NCI-H2171 (cell line): ENCODE results near the gene ANKRD16.
"Not testable (repeated sequence)": the region's sequence is repeated elsewhere in the genome, so short reads cannot be mapped to it uniquely, and the experiment has no call there.

Source experiments
- DNase-seq: peaks from one replicate; lab custom pipeline; 2025; lab: John Stamatoyannopoulos, UW

ANKRD16 gene

GRCh38 chr10:5876181-5876768 is 13.4 kb downstream of the ANKRD16 start:
- peak; percentile 69 for DNase-seq

- peak; percentile 3 for DNase-seq
These were observed 16.1 kb downstream of the ANKRD16 start for GRCh38 chr10:5873515-5873995.

GRCh38 chr10:5871596-5871995 is 18.1 kb downstream of the ANKRD16 start:
- DNase-seq, result no peak

- DNase-seq, result no peak
These were observed 20.5 kb downstream of the ANKRD16 start for GRCh38 chr10:5869156-5869555.

- DNase-seq, result not testable (repeated sequence)
These were observed 21.3 kb downstream of the ANKRD16 start for GRCh38 chr10:5868383-5868782.

- not testable (repeated sequence) for DNase-seq
These were observed 22.5 kb downstream of the ANKRD16 start for GRCh38 chr10:5867091-5867615.

- DNase-seq, result not testable (repeated sequence)
These were observed 23.1 kb downstream of the ANKRD16 start for GRCh38 chr10:5866451-5867081.

- not testable (repeated sequence) for DNase-seq
These were observed 26.6 kb downstream of the ANKRD16 start for GRCh38 chr10:5862981-5863685.

GRCh38 chr10:5862360-5862961 is 27.2 kb downstream of the ANKRD16 start:
- DNase-seq, result no peak

GRCh38 chr10:5860066-5860465 is 29.6 kb downstream of the ANKRD16 start:
- DNase-seq, result no peak

GRCh38 chr10:5858811-5859210 is 30.9 kb downstream of the ANKRD16 start:
- DNase-seq, result no peak

- no peak for DNase-seq
These were observed 33.0 kb downstream of the ANKRD16 start for GRCh38 chr10:5856701-5857004.

- DNase-seq, result no peak
These were observed 33.6 kb downstream of the ANKRD16 start for GRCh38 chr10:5855979-5856700.

- DNase-seq, result no peak
These were observed 35.6 kb downstream of the ANKRD16 start for GRCh38 chr10:5854131-5854475.

- DNase-seq, result not testable (repeated sequence)
These were observed 43.0 kb downstream of the ANKRD16 start for GRCh38 chr10:5846667-5847066.

- DNase-seq, result no peak
These were observed 45.2 kb downstream of the ANKRD16 start for GRCh38 chr10:5844345-5845055.

- no peak for DNase-seq
These were observed 45.9 kb downstream of the ANKRD16 start for GRCh38 chr10:5843686-5844344.

- DNase-seq, result no peak
These were observed 47.7 kb downstream of the ANKRD16 start for GRCh38 chr10:5841965-5842364.

GRCh38 chr10:5840314-5841307 is 49.1 kb downstream of the ANKRD16 start:
- no peak for DNase-seq

GRCh38 chr10:5836181-5836580 is 53.5 kb downstream of the ANKRD16 start:
- not testable (repeated sequence) for DNase-seq
